HepG2 (cell line): ENCODE results near the gene C2orf49. TPM values are rescaled to one million over a fixed set of nuclear protein-coding genes. Genes with fewer than 3 reads are reported as not detected.

ENCODE experiments used
- ATAC-seq: fragments of 200-7000 bp; cut with Tn5 transposase; 3 replicates; pipeline ENCODE4 v1.9.1; 2020; ENCODE audit warnings: mild to moderate bottlenecking, moderate library complexity
- BruUV-seq: library from RNA; stranded (reverse); fragments of 400-500 nt; replicated peaks from 2 replicates; lab custom pipeline; 2021; lab: Mats Ljungman, UMichigan
- CTCF ChIA-PET: fragments of 300-600 bp; formaldehyde crosslinking; extraction: SDS; loops from one replicate; lab custom pipeline; 2021; ENCODE audit warnings: low total read pairs, inconsistent platforms, low intra/inter-chr PET ratio; lab: Yijun Ruan, JAX
- POLR2A ChIA-PET: fragments of 350-600 bp; sonication (Branson Sonifier 250); formaldehyde crosslinking; loops from one replicate; lab custom pipeline; 2020; ENCODE audit warnings: antibody characterized with exemption, inconsistent platforms; lab: Yijun Ruan, JAX
- DNase-seq: peaks from one replicate; pipeline ENCODE4 v3.0.0-alpha.2; 2015; ENCODE audit warnings: low spot score
- FAIRE-seq: peaks from 3 replicates; lab custom pipeline; 2011; peaks lifted over from hg19 to GRCh38; lab: Jason Lieb, UNC
- H2AFZ ChIP-seq: one replicate; pipeline ENCODE4 v1.6.1; 2011; ENCODE audit warnings: low read length, inconsistent platforms
- H3K27ac ChIP-seq: fragments of 300-600 bp; 3 replicates; pipeline ENCODE4 v1.8.0; 2011; ENCODE audit warnings: mixed run types, mild to moderate bottlenecking, mixed read lengths, low read length, inconsistent platforms; ENCODE audit not compliant: insufficient read depth; ENCODE audit errors: extremely low read length
- H3K27me3 ChIP-seq, 2 experiments: fragments of 200-600 bp in 1 of 2; 2 replicates in 1 of 2; 3 replicates in 1 of 2; pipeline versions ENCODE4 v1.6.0 to v1.8.0; 2011; ENCODE audit warnings: low read length in 2 of 2, mild to moderate bottlenecking in 2 of 2, moderate library complexity in 2 of 2, inconsistent platforms in 1 of 2; ENCODE audit not compliant: insufficient read depth in 2 of 2, control insufficient read depth in 1 of 2
- H3K36me3 ChIP-seq, 2 experiments: fragments of 200-600 bp in 1 of 2; replicated peaks in 1 of 2; 2 replicates in 1 of 2; 3 replicates in 1 of 2; pipeline versions ENCODE4 v1.5.1 to v1.8.0; 2011; ENCODE audit warnings: low read length in 2 of 2, inconsistent platforms in 1 of 2; ENCODE audit not compliant: insufficient read depth in 2 of 2, control insufficient read depth in 1 of 2
- H3K4me1 ChIP-seq: 2 replicates; pipeline ENCODE4 v1.5.1; 2012; ENCODE audit warnings: low read length, inconsistent platforms; ENCODE audit not compliant: insufficient read depth
- H3K4me2 ChIP-seq: 2 replicates; pipeline ENCODE4 v1.6.0; 2011; ENCODE audit warnings: low read depth, low read length, inconsistent platforms
- H3K4me3 ChIP-seq, 3 experiments: fragments of 200-600 bp in 1 of 3; sonication (generic), shearing (Covaris generic) in 1 of 3; replicated peaks in 1 of 3; 2 replicates each; pipeline ENCODE4 v1.5.1; 2011 to 2016; ENCODE audit warnings: low read length in 3 of 3, inconsistent platforms in 2 of 3, low read depth in 2 of 3, mild to moderate bottlenecking in 2 of 3, control low read depth in 1 of 3, mixed read lengths in 1 of 3; ENCODE audit not compliant: insufficient read depth in 1 of 3
- H3K79me2 ChIP-seq: one replicate; pipeline ENCODE4 v1.6.1; 2011; ENCODE audit warnings: low read length, inconsistent platforms; ENCODE audit not compliant: insufficient read depth
- H3K9ac ChIP-seq: 2 replicates; pipeline ENCODE4 v1.6.0; 2011; ENCODE audit warnings: mild to moderate bottlenecking, low read depth, low read length, inconsistent platforms; ENCODE audit not compliant: insufficient read depth
- H3K9me3 ChIP-seq: 2 replicates; pipeline ENCODE4 v1.5.1; 2012; ENCODE audit warnings: mild to moderate bottlenecking, low read length
- H4K20me1 ChIP-seq: 2 replicates; pipeline ENCODE4 v1.6.0; 2011; ENCODE audit warnings: inconsistent platforms, mild to moderate bottlenecking, low read length, moderate library complexity; ENCODE audit not compliant: insufficient read depth
- ARNTL ChIP-seq: sonication (generic); formaldehyde crosslinking; IDR thresholded peaks from 2 replicates; pipeline ENCODE4 v1.4.0; 2020; ENCODE audit warnings: mild to moderate bottlenecking, missing genetic modification reagents
- KLF16 ChIP-seq, 2 experiments: sonication (generic) in 1 of 2; formaldehyde crosslinking in 1 of 2; IDR thresholded peaks; 2 replicates each; pipeline versions ENCODE4 v1.6.1 to v1.8.0; 2016 to 2023; ENCODE audit warnings: missing genetic modification reagents in 2 of 2, missing compliant biosample characterization in 1 of 2
- MAFF ChIP-seq: IDR thresholded peaks from 2 replicates; pipeline ENCODE4 v1.6.1; 2011; ENCODE audit warnings: low read depth, low read length, improper control_type of control experiment
- MTF2 ChIP-seq: sonication (generic); formaldehyde crosslinking; IDR thresholded peaks from 2 replicates; pipeline ENCODE4 v1.5.0; 2020; ENCODE audit warnings: missing genetic modification reagents, borderline replicate concordance
- TAF15 ChIP-seq: fragments of 200-400 bp; formaldehyde crosslinking; IDR thresholded peaks from one replicate; pipeline ENCODE4 v1.6.1; 2018; ENCODE audit warnings: mild to moderate bottlenecking, low read depth, low read length; ENCODE audit not compliant: poor library complexity, severe bottlenecking
- TCF12 ChIP-seq, 2 experiments: fragments of 450-650 bp in 1 of 2; sonication (generic) in 1 of 2; formaldehyde crosslinking in 1 of 2; IDR thresholded peaks; 2 replicates each; pipeline versions ENCODE4 v1.6.1 to v1.8.0; 2017 to 2022; ENCODE audit warnings: antibody characterized with exemption in 1 of 2, mild to moderate bottlenecking in 1 of 2, missing genetic modification reagents in 1 of 2, moderate library complexity in 1 of 2
- ZBTB7A ChIP-seq: sonication (generic); formaldehyde crosslinking; IDR thresholded peaks from 2 replicates; pipeline ENCODE4 v1.8.0; 2022; ENCODE audit warnings: mild to moderate bottlenecking, missing genetic modification reagents
- ZNF124 ChIP-seq: sonication (generic); formaldehyde crosslinking; IDR thresholded peaks from 2 replicates; pipeline ENCODE4 v1.4.0; 2020; ENCODE audit warnings: missing genetic modification reagents
- WGBS: methylation state at CpG from one replicate; pipeline ENCODE4 v1.1.6; 2017; ENCODE audit warnings: low lambda C conversion rate; 5-methylcytosine and 5-hydroxymethylcytosine counted together
- in situ Hi-C: cut with HindIII; loops from 2 replicates; pipeline ENCODE4 v1.10.0; 2017; ENCODE audit warnings: low pct_unique_long_range_greater_than_20kb; ENCODE audit not compliant: extremely low pct_ligation_motif_present
- intact Hi-C: fragments of 100-400 bp; cut with micrococcal nuclease; formaldehyde crosslinking; loops from one replicate; pipeline ENCODE4 v1.10.0; 2022; ENCODE audit not compliant: unreplicated experiment
- polyA plus RNA-seq, 8 experiments: library from polyadenylated mRNA; depleted of rRNA in 3 of 8; stranded (reverse) in 7 of 8; unstranded in 1 of 8; fragments of >200 nt; fragmentation: Illumina TruSeq in 4 of 8; extraction: Trizol in 4 of 8; gene quantifications; 2 replicates each; pipeline versions ENCODE4 v1.2.1 to v1.2.3, GENCODE V29; 2011 to 2016; ENCODE audit warnings: low read depth in 4 of 8, missing spikeins in 1 of 8, mixed read lengths in 1 of 8; ENCODE audit not compliant: insufficient read depth in 1 of 8
- total RNA-seq, 5 experiments: library from RNA; depleted of rRNA; stranded (reverse); fragments of >200 nt; fragmentation: Illumina TruSeq; extraction: Trizol; gene quantifications; 2 replicates each; pipeline ENCODE4 v1.2.3, GENCODE V29; 2016; ENCODE audit warnings: low read depth in 1 of 5
- TF ChIP-seq, protein P1 (sequence below): sonication (generic); formaldehyde crosslinking; conservative IDR thresholded peaks from 2 replicates; pipeline ENCODE4 v1.5.0; 2020; ENCODE audit warnings: missing genetic modification reagents
- TF ChIP-seq, protein P2 (sequence below): sonication (generic); formaldehyde crosslinking; conservative IDR thresholded peaks from 2 replicates; pipeline ENCODE4 v1.4.0; 2020; ENCODE audit warnings: missing genetic modification reagents
- TF ChIP-seq, protein P3 (sequence below): sonication (generic); formaldehyde crosslinking; IDR thresholded peaks from 2 replicates; pipeline ENCODE4 v1.4.0; 2020; ENCODE audit warnings: missing genetic modification reagents
- TF ChIP-seq, protein P4 (sequence below): sonication (generic); formaldehyde crosslinking; IDR thresholded peaks from 2 replicates; pipeline ENCODE4 v1.9.0; 2021; ENCODE audit warnings: missing genetic modification reagents, borderline replicate concordance

The C2orf49 gene
- total and polyA plus RNA-seq, 2 of the 13 experiments (the other 11 are each of a cell fraction or from before 2014, with no cell fraction given): 24.7 to 28.8 TPM

DNA sequence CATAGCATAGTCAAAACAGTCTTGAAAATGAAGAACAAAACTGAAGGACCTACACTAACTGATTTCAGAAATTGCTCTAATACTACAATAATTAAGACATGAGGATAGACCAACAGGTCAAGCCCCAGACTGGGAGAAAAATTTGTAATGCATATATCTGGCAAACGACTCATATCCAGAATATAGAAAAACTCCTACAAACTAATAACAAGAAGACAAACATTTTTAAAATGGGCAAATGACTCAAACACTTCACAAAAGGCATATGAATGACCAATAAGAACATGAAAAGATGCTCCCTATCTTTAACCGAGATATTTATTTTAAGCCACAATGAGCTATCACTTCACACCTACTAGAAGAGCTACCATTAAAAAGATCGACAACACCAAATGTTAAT lies 22.0 kb upstream of the C2orf49 start:
- intact Hi-C loops (no loop called here), in situ Hi-C loops (no loop called here)
- no peak overlapping the region for H3K27ac ChIP-seq
- 97% methylated on average over 3 of the region's 3 CpGs for WGBS
- no peaks in the 10 kb centered on the region for H3K4me1 ChIP-seq
- TF ChIP-seq TCF12 (IDR thresholded peaks at IDR 0.05): no peak
- no peak for TF ChIP-seq TCF12 (CRISPR knock-in tag; IDR thresholded peaks at IDR 0.05)
- TF ChIP-seq MTF2 (CRISPR knock-in tag): no peak
- TF ChIP-seq, protein P1, sequence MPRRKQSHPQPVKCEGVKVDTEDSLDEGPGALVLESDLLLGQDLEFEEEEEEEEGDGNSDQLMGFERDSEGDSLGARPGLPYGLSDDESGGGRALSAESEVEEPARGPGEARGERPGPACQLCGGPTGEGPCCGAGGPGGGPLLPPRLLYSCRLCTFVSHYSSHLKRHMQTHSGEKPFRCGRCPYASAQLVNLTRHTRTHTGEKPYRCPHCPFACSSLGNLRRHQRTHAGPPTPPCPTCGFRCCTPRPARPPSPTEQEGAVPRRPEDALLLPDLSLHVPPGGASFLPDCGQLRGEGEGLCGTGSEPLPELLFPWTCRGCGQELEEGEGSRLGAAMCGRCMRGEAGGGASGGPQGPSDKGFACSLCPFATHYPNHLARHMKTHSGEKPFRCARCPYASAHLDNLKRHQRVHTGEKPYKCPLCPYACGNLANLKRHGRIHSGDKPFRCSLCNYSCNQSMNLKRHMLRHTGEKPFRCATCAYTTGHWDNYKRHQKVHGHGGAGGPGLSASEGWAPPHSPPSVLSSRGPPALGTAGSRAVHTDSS: no peak
- TF ChIP-seq ARNTL (CRISPR knock-in tag): no peak
- ATAC-seq (no peak), DNase-seq (no peak), FAIRE-seq (no peak)
- peaks cover 9% of the 10 kb centered on the region; the same call in 1 of the 2 replicates for H4K20me1 ChIP-seq
- H3K9ac ChIP-seq: no peak overlapping the region
- POLR2A ChIA-PET: no interaction called here
- peaks cover 84% of the 10 kb centered on the region for H3K79me2 ChIP-seq
- no peaks in the 10 kb centered on the region; a peak in 1 of 5 replicates for H3K36me3 ChIP-seq
- no peak overlapping the region for H2AFZ ChIP-seq
- no peaks in the 10 kb centered on the region for H3K9me3 ChIP-seq
- H3K4me3 ChIP-seq: no peak overlapping the region
- H3K4me2 ChIP-seq: no peak overlapping the region
- CTCF ChIA-PET: no interaction called here
- H3K27me3 ChIP-seq: no peaks in the 10 kb centered on the region
- no TSS peak for BruUV-seq

DNA sequence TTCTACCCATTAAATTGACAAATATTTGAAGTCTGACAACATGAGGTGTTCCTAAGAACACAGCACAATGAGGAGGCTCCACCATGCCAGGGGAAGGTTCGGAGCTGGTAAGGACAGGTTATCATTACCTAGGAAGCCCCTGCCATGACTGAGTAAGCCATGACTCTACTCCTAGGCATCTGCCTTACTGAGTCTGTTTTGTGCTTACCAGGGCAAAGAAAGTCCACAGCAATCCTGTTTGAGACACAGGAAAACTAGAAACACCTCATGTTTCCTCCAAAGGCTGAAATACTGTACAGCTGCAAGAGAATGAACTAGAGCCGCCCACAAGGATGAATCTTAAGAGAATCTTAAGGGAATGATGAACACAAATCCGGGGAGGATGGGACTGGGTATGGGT lies 19.4 kb upstream of the C2orf49 start:
- ATAC-seq (no peak), DNase-seq (no peak), FAIRE-seq (no peak)
- no peak overlapping the region for H3K4me2 ChIP-seq
- H3K79me2 ChIP-seq: peaks cover 83% of the 10 kb centered on the region
- H3K27me3 ChIP-seq: no peaks in the 10 kb centered on the region
- ChIA-PET CTCF (no interaction called here), POLR2A (interaction anchor here (3.0 kb wide), 1 partner anchor 12 kb away, joined by 18 read pairs; the partner anchor contains the start of gene TGFBRAP1)
- no peak overlapping the region for H3K4me3 ChIP-seq
- H3K9me3 ChIP-seq: no peaks in the 10 kb centered on the region
- peaks cover 2 to 4% of the 10 kb centered on the region in 2 experiments; a peak in 2 of 5 replicates for H3K36me3 ChIP-seq
- no peaks in the 10 kb centered on the region; the same call in 1 of the 2 replicates for H3K4me1 ChIP-seq
- H2AFZ ChIP-seq: no peak overlapping the region
- H3K9ac ChIP-seq: no peak overlapping the region
- in situ Hi-C loops (no loop called here), intact Hi-C loops (no loop called here)
- over 99% methylated on average over 3 of the region's 3 CpGs for WGBS
- no peak overlapping the region for H3K27ac ChIP-seq
- no TSS peak for BruUV-seq
- peaks cover 11% of the 10 kb centered on the region; the same call in 1 of the 2 replicates for H4K20me1 ChIP-seq
- no peak for TF ChIP-seq KLF16 (CRISPR knock-in tag; IDR thresholded peaks at IDR 0.05)
- TF ChIP-seq ZNF124 (CRISPR knock-in tag): no peak
- TF ChIP-seq MAFF: no peak
- TF ChIP-seq, protein P2, sequence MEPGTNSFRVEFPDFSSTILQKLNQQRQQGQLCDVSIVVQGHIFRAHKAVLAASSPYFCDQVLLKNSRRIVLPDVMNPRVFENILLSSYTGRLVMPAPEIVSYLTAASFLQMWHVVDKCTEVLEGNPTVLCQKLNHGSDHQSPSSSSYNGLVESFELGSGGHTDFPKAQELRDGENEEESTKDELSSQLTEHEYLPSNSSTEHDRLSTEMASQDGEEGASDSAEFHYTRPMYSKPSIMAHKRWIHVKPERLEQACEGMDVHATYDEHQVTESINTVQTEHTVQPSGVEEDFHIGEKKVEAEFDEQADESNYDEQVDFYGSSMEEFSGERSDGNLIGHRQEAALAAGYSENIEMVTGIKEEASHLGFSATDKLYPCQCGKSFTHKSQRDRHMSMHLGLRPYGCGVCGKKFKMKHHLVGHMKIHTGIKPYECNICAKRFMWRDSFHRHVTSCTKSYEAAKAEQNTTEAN: no peak
- TF ChIP-seq, protein P3, sequence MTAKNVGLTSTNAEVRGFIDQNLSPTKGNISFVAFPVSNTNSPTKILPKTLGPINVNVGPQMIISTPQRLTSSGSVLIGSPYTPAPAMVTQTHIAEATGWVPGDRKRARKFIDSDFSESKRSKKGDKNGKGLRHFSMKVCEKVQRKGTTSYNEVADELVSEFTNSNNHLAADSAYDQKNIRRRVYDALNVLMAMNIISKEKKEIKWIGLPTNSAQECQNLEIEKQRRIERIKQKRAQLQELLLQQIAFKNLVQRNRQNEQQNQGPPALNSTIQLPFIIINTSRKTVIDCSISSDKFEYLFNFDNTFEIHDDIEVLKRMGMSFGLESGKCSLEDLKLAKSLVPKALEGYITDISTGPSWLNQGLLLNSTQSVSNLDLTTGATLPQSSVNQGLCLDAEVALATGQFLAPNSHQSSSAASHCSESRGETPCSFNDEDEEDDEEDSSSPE (CRISPR knock-in tag): no peak
- TF ChIP-seq TAF15: no peak
- no peak for TF ChIP-seq ZBTB7A (CRISPR knock-in tag)
- TF ChIP-seq, protein P4, sequence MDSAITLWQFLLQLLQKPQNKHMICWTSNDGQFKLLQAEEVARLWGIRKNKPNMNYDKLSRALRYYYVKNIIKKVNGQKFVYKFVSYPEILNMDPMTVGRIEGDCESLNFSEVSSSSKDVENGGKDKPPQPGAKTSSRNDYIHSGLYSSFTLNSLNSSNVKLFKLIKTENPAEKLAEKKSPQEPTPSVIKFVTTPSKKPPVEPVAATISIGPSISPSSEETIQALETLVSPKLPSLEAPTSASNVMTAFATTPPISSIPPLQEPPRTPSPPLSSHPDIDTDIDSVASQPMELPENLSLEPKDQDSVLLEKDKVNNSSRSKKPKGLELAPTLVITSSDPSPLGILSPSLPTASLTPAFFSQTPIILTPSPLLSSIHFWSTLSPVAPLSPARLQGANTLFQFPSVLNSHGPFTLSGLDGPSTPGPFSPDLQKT (CRISPR knock-in tag): no peak
